Measurements from ENCODE around the gene ARPC4.

ARPC4 gene

DNA sequence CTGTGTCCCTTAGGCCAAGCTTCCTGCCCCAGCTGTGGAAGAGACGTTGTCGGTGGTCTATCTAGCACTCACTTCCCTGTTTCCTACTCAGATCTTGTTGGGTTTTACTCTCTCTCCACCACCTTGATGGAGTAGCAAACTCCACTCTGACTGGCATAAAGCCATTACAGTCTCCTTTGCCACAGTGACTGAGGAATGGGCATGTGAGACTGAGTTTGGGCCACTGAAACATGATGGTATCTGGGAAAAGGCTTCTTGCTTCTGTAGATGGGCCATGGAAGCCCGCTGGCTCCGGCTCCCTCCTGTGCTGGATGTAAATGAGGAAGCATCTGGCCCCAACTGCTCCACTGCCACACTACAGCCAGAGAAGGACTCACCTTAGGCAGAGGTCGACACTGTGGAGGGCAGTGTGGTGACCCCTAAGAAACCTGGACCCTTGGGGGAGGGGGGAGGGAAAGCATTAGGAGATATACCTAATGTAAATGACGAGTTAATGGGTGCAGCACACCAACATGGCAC lies 13.7 kb upstream of the ARPC4 start:
- DNase-seq (ENCODE audit: extremely low read depth, insufficient read length): no peak
- Histone ChIP-seq H3K4me3 (replicated peaks; ENCODE audit: low read depth, low read length) (no peak overlapping the region), H3K27me3 (replicated peaks; ENCODE audit: control insufficient read depth, insufficient read depth, low read length) (no peaks in the 10 kb centered on the region), H3K36me3 (ENCODE audit: control insufficient read depth, insufficient read depth, low read length) (peaks cover 13% of the 10 kb centered on the region)
- TF ChIP-seq CTCF (IDR thresholded peaks at IDR 0.05; ENCODE audit: insufficient read depth, low read length, poor library complexity, severe bottlenecking): no peak

- H3K27me3 ChIP-seq (replicated peaks; ENCODE audit: control insufficient read depth, insufficient read depth, low read length): no peaks in the 10 kb centered on the region
- no peak overlapping the region for H3K4me3 ChIP-seq (replicated peaks; ENCODE audit: low read depth, low read length)
- DNase-seq (ENCODE audit: extremely low read depth, insufficient read length): peak; percentile 69
- TF ChIP-seq CTCF (IDR thresholded peaks at IDR 0.05; ENCODE audit: insufficient read depth, low read length, poor library complexity, severe bottlenecking): no peak
- H3K36me3 ChIP-seq (ENCODE audit: control insufficient read depth, insufficient read depth, low read length): peaks cover 13% of the 10 kb centered on the region
Measured at GRCh38 chr3:9779721-9780457, 13.0 kb upstream of the ARPC4 start.

GRCh38 chr3:9780458-9780812 lies 12.4 kb upstream of the ARPC4 start:
- Histone ChIP-seq H3K27me3 (replicated peaks; ENCODE audit: control insufficient read depth, insufficient read depth, low read length) (no peaks in the 10 kb centered on the region), H3K4me3 (replicated peaks; ENCODE audit: low read depth, low read length) (no peak overlapping the region), H3K36me3 (ENCODE audit: control insufficient read depth, insufficient read depth, low read length) (peaks cover 15% of the 10 kb centered on the region)
- TF ChIP-seq CTCF (IDR thresholded peaks at IDR 0.05; ENCODE audit: insufficient read depth, low read length, poor library complexity, severe bottlenecking): no peak
- no peak for DNase-seq (ENCODE audit: extremely low read depth, insufficient read length)

GRCh38 chr3:9780910-9781309 lies 12.0 kb upstream of the ARPC4 start:
- DNase-seq (ENCODE audit: extremely low read depth, insufficient read length): no peak
- H3K27me3 ChIP-seq (replicated peaks; ENCODE audit: control insufficient read depth, insufficient read depth, low read length): no peaks in the 10 kb centered on the region
- no peak overlapping the region for H3K4me3 ChIP-seq (replicated peaks; ENCODE audit: low read depth, low read length)
- no peak for TF ChIP-seq CTCF (IDR thresholded peaks at IDR 0.05; ENCODE audit: insufficient read depth, low read length, poor library complexity, severe bottlenecking)
- H3K36me3 ChIP-seq (ENCODE audit: control insufficient read depth, insufficient read depth, low read length): peaks cover 18% of the 10 kb centered on the region

- no peak for TF ChIP-seq CTCF (IDR thresholded peaks at IDR 0.05; ENCODE audit: insufficient read depth, low read length, poor library complexity, severe bottlenecking)
- Histone ChIP-seq H3K4me3 (replicated peaks; ENCODE audit: low read depth, low read length) (no peak overlapping the region), H3K27me3 (replicated peaks; ENCODE audit: control insufficient read depth, insufficient read depth, low read length) (no peaks in the 10 kb centered on the region), H3K36me3 (ENCODE audit: control insufficient read depth, insufficient read depth, low read length) (peaks cover 18% of the 10 kb centered on the region)
- DNase-seq (ENCODE audit: extremely low read depth, insufficient read length): no peak
Measured at GRCh38 chr3:9781551-9781950, 11.3 kb upstream of the ARPC4 start.
